IMR-90 (cell line): ENCODE measurements around the gene RORB. TPM values are rescaled to one million over a fixed set of nuclear protein-coding genes. Genes with fewer than 3 reads are reported as not detected.

Source experiments
- ATAC-seq: fragments of 200-7000 bp; cut with Tn5 transposase; 2 replicates; pipeline ENCODE4 v1.9.1; 2020; ENCODE audit warnings: low read depth, mild to moderate bottlenecking, moderate library complexity
- BruUV-seq: library from RNA; stranded (reverse); fragments of 400-500 nt; replicated peaks from 2 replicates; lab custom pipeline; 2021; lab: Mats Ljungman, UMichigan
- CTCF ChIA-PET: fragments of 300-600 bp; formaldehyde crosslinking; extraction: SDS; loops from one replicate; lab custom pipeline; 2021; ENCODE audit warnings: antibody characterized with exemption; lab: Yijun Ruan, JAX
- POLR2A ChIA-PET: fragments of 300-600 bp; sonication (Branson Sonifier 250); formaldehyde crosslinking; loops from one replicate; lab custom pipeline; 2022; ENCODE audit warnings: antibody characterized with exemption; ENCODE audit not compliant: unreplicated experiment; lab: Charles Lee
- DNase-seq: peaks from one replicate; pipeline ENCODE4 v3.0.0; 2013
- H2AFZ ChIP-seq: replicated peaks from 2 replicates; pipeline ENCODE3; 2013; ENCODE audit warnings: low read length, mild to moderate bottlenecking; ENCODE audit not compliant: poor library complexity
- H2AK5ac ChIP-seq: 2 replicates; pipeline ENCODE4 v1.6.1; 2013; ENCODE audit warnings: low read depth, low read length, inconsistent platforms
- H2AK9ac ChIP-seq: replicated peaks from 2 replicates; pipeline ENCODE3; 2013; ENCODE audit warnings: mild to moderate bottlenecking, low read depth, low read length, moderate library complexity; ENCODE audit not compliant: poor library complexity
- H2BK120ac ChIP-seq: 2 replicates; pipeline ENCODE4 v1.6.1; 2013; ENCODE audit warnings: low read depth, low read length, inconsistent platforms
- H2BK15ac ChIP-seq: 3 replicates; pipeline ENCODE4 v1.6.1; 2013; ENCODE audit warnings: low read depth, low read length, inconsistent platforms
- H2BK20ac ChIP-seq: 2 replicates; pipeline ENCODE4 v1.6.1; 2013; ENCODE audit warnings: low read depth, mild to moderate bottlenecking, inconsistent platforms, low read length, moderate library complexity
- H2BK5ac ChIP-seq: 2 replicates; pipeline ENCODE4 v1.6.1; 2013; ENCODE audit warnings: mild to moderate bottlenecking, low read depth, low read length, inconsistent platforms; ENCODE audit not compliant: poor library complexity, severe bottlenecking
- H3K14ac ChIP-seq: replicated peaks from 2 replicates; pipeline ENCODE4 v1.6.1; 2013; ENCODE audit warnings: low read depth, low read length, inconsistent platforms
- H3K18ac ChIP-seq: 2 replicates; pipeline ENCODE4 v1.6.1; 2013; ENCODE audit warnings: low read depth, low read length, control low read depth
- H3K23ac ChIP-seq: 2 replicates; pipeline ENCODE4 v1.6.1; 2013; ENCODE audit warnings: low read depth, low read length, inconsistent platforms
- H3K27ac ChIP-seq: 2 replicates; pipeline ENCODE4 v1.5.1; 2013; ENCODE audit warnings: mild to moderate bottlenecking, control low read depth, low read length; ENCODE audit not compliant: insufficient read depth
- H3K27me3 ChIP-seq: 2 replicates; pipeline ENCODE4 v1.6.1; 2013; ENCODE audit warnings: low read length; ENCODE audit not compliant: control insufficient read depth, insufficient read depth
- H3K36me3 ChIP-seq: 2 replicates; pipeline ENCODE4 v1.6.1; 2013; ENCODE audit warnings: low read length, mixed read lengths; ENCODE audit not compliant: control insufficient read depth, insufficient read depth
- H3K4ac ChIP-seq: 2 replicates; pipeline ENCODE4 v1.6.1; 2013; ENCODE audit warnings: low read depth, low read length, inconsistent platforms
- H3K4me1 ChIP-seq: 2 replicates; pipeline ENCODE4 v1.6.1; 2013; ENCODE audit warnings: low read length, mixed read lengths; ENCODE audit not compliant: control insufficient read depth, insufficient read depth
- H3K4me2 ChIP-seq: 2 replicates; pipeline ENCODE4 v1.6.1; 2013; ENCODE audit warnings: low read depth, mild to moderate bottlenecking, control low read depth, low read length, moderate library complexity
- H3K4me3 ChIP-seq: 2 replicates; pipeline ENCODE4 v1.5.1; 2013; ENCODE audit warnings: low read depth, mild to moderate bottlenecking, control low read depth, low read length, moderate library complexity; ENCODE audit not compliant: insufficient read depth
- H3K56ac ChIP-seq: 2 replicates; pipeline ENCODE4 v1.6.1; 2013; ENCODE audit warnings: low read length, inconsistent platforms; ENCODE audit not compliant: insufficient read depth; ENCODE audit errors: extremely low read depth
- H3K79me1 ChIP-seq, 2 experiments: 2 replicates each; pipeline ENCODE4 v1.6.1; 2013; ENCODE audit warnings: low read length in 2 of 2, inconsistent platforms in 1 of 2, low read depth in 1 of 2
- H3K9ac ChIP-seq: 2 replicates; pipeline ENCODE4 v1.6.1; 2013; ENCODE audit warnings: low read depth, low read length, control low read depth
- H3K9me1 ChIP-seq: 2 replicates; pipeline ENCODE4 v1.6.1; 2013; ENCODE audit warnings: low read length, inconsistent platforms; ENCODE audit not compliant: insufficient read depth
- H3K9me3 ChIP-seq: 2 replicates; pipeline ENCODE4 v1.6.1; 2013; ENCODE audit warnings: low read length; ENCODE audit not compliant: control insufficient read depth, insufficient read depth
- H4K20me1 ChIP-seq: 2 replicates; pipeline ENCODE4 v1.6.1; 2013; ENCODE audit warnings: low read length, inconsistent platforms; ENCODE audit not compliant: insufficient read depth
- H4K5ac ChIP-seq: 2 replicates; pipeline ENCODE4 v1.6.1; 2013; ENCODE audit warnings: mild to moderate bottlenecking, low read depth, low read length, control low read depth
- H4K8ac ChIP-seq, 2 experiments: 2 replicates each; pipeline ENCODE4 v1.6.1; 2013; ENCODE audit warnings: low read depth in 2 of 2, low read length in 2 of 2, control low read depth in 1 of 2, inconsistent platforms in 1 of 2
- H4K91ac ChIP-seq: 2 replicates; pipeline ENCODE4 v1.6.1; 2013; ENCODE audit warnings: low read depth, low read length, inconsistent platforms; ENCODE audit not compliant: insufficient read depth
- MAFK ChIP-seq: IDR thresholded peaks from 2 replicates; pipeline ENCODE4 v1.6.1; 2012; ENCODE audit warnings: low read depth, low read length, improper control_type of control experiment
- SMC3 ChIP-seq: fragments of 150-350 bp; IDR thresholded peaks from 2 replicates; pipeline ENCODE4 v1.6.1; 2016; ENCODE audit warnings: low read depth, mild to moderate bottlenecking, antibody characterized with exemption, low read length, moderate library complexity
- WGBS, 2 experiments: methylation state at CpG; one replicate each; pipeline versions ENCODE4 v1.1.5 to v1.1.7; 2013; ENCODE audit warnings: missing lambda C conversion rate in 2 of 2; ENCODE audit not compliant: insufficient read length in 1 of 2; ENCODE audit errors: extremely low coverage in 2 of 2; 5-methylcytosine and 5-hydroxymethylcytosine counted together
- dilution Hi-C: fragments of 300-500 bp; cut with HindIII; formaldehyde crosslinking; loops from one replicate; pipeline ENCODE4 v1.14.3; 2018; ENCODE audit warnings: low sequenced_read_pairs; ENCODE audit not compliant: unreplicated experiment
- in situ Hi-C: fragments of 300-500 bp; cut with MboI; formaldehyde crosslinking; loops from 3 replicates; pipeline ENCODE4 v1.14.3; 2019; ENCODE audit warnings: low sequenced_read_pairs, inconsistent platforms, mixed read lengths
- intact Hi-C: fragments of 100-400 bp; cut with micrococcal nuclease; formaldehyde crosslinking; loops from 2 replicates; pipeline ENCODE4 v1.10.0; 2022
- polyA plus RNA-seq, 3 experiments: library from polyadenylated mRNA; depleted of rRNA; stranded (reverse); fragments of >200 nt; gene quantifications; 2 replicates each; pipeline ENCODE4 v1.2.3, GENCODE V29; 2012; ENCODE audit warnings: low replicate concordance in 1 of 3
- total RNA-seq: library from RNA; depleted of rRNA; stranded (reverse); fragments of >200 nt; gene quantifications from 2 replicates; pipeline ENCODE4 v1.2.3, GENCODE V29; 2012

The RORB gene
- total and polyA plus RNA-seq, 2 of the 4 experiments (the other 2 are of a cell fraction): not detected

- Histone ChIP-seq H3K9me1 (no peaks in the 10 kb centered on the region), H3K27me3 (no peaks in the 10 kb centered on the region), H3K9me3 (no peaks in the 10 kb centered on the region), H3K36me3 (no peaks in the 10 kb centered on the region), H3K27ac (no peak overlapping the region), H4K8ac (no peak overlapping the region), H2AK5ac (no peak overlapping the region), H2BK120ac (no peak overlapping the region), H2AFZ (no peak overlapping the region), H3K4me2 (no peak overlapping the region), H3K56ac (no peak overlapping the region), H4K91ac (no peak overlapping the region), H2BK20ac (no peak overlapping the region), H4K20me1 (no peaks in the 10 kb centered on the region), H2BK15ac (no peak overlapping the region), H3K14ac (no peak overlapping the region), H2AK9ac (no peak overlapping the region), H3K4me3 (no peak overlapping the region), H3K23ac (no peak overlapping the region), H3K4ac (no peak overlapping the region), H3K79me1 (no peaks in the 10 kb centered on the region), H3K18ac (no peak overlapping the region), H4K5ac (no peak overlapping the region), H2BK5ac (no peak overlapping the region), H3K4me1 (no peaks in the 10 kb centered on the region), H3K9ac (no peak overlapping the region)
- in situ Hi-C loops: no loop called here
- DNase-seq: no peak
- no CpG with 5 or more reads among the region's 2 CpGs for WGBS, 2 experiments
- TF ChIP-seq MAFK (no peak), SMC3 (no peak)
- no TSS peak for BruUV-seq
- intact Hi-C loops: loop anchor here (5.0 kb wide), 1 partner anchor 52 kb away; no protein-coding TSS in a partner anchor
- ChIA-PET POLR2A (no interaction called here), CTCF (no interaction called here)
- dilution Hi-C loops: no loop called here
- ATAC-seq: no peak
Measured at GRCh38 chr9:74595286-74595685, 98.2 kb downstream of the RORB start.
